Fibroblast of villous mesenchyme (primary cell): Measurements from ENCODE around the gene GAST. TPM values are rescaled to one million over a fixed set of nuclear protein-coding genes. Genes with fewer than 3 reads are reported as not detected.

ENCODE experiments used
- DNase-seq: peaks from one replicate; pipeline ENCODE4 v3.0.0-alpha.2; 2010; ENCODE audit warnings: low read depth
- H3K4me3 ChIP-seq: 2 replicates; pipeline ENCODE4 v1.5.1; 2011; ENCODE audit warnings: low read depth, mild to moderate bottlenecking, low read length
- CTCF ChIP-seq: IDR thresholded peaks from 2 replicates; pipeline ENCODE4 v1.5.1; 2012; ENCODE audit warnings: low read depth, mild to moderate bottlenecking, low read length; ENCODE audit not compliant: insufficient read depth
- total RNA-seq: library from RNA; depleted of rRNA; stranded (reverse); fragments of >200 nt; gene quantifications from 2 replicates; pipeline ENCODE4 v1.2.3, GENCODE V29; 2012

GAST gene
- total RNA-seq, 1 donor = not detected

GRCh38 chr17:41717408-41718286, 5.5 kb downstream of the GAST start:
- H3K4me3 ChIP-seq = no peak overlapping the region
- no peak for TF ChIP-seq CTCF
- peak; percentile 85 for DNase-seq

- no peak for TF ChIP-seq CTCF
- H3K4me3 ChIP-seq = no peak overlapping the region
- DNase-seq = no peak
Measured at GRCh38 chr17:41718287-41718645, 6.1 kb downstream of the GAST start.

GRCh38 chr17:41722231-41722630, 10.1 kb downstream of the GAST start:
- no peak overlapping the region for H3K4me3 ChIP-seq
- DNase-seq = no peak
- TF ChIP-seq CTCF = no peak

GRCh38 chr17:41723801-41724475, 11.8 kb downstream of the GAST start:
- DNase-seq = no peak

GRCh38 chr17:41724476-41725050, 12.4 kb downstream of the GAST start:
- no peak for TF ChIP-seq CTCF
- no peak overlapping the region for H3K4me3 ChIP-seq

More at GRCh38 chr17:41723801-41724475, 11.8 kb downstream of the GAST start:
- no peak for TF ChIP-seq CTCF
- H3K4me3 ChIP-seq = no peak overlapping the region

GRCh38 chr17:41725134-41725533, 13.0 kb downstream of the GAST start:
- DNase-seq = no peak
- no peak for TF ChIP-seq CTCF
- H3K4me3 ChIP-seq = no peak overlapping the region

More at GRCh38 chr17:41724476-41725050, 12.4 kb downstream of the GAST start:
- DNase-seq = no peak
